SW480 (cell line): ENCODE measurements around the gene PLCB1.
A peak's percentile ranks its signal among the peaks of the same experiment; 100 is the strongest.

Experiments used
- DNase-seq: peaks from one replicate; pipeline ENCODE4 v3.0.0-alpha.2; 2016; ENCODE audit warnings: low spot score

Gene PLCB1

DNA sequence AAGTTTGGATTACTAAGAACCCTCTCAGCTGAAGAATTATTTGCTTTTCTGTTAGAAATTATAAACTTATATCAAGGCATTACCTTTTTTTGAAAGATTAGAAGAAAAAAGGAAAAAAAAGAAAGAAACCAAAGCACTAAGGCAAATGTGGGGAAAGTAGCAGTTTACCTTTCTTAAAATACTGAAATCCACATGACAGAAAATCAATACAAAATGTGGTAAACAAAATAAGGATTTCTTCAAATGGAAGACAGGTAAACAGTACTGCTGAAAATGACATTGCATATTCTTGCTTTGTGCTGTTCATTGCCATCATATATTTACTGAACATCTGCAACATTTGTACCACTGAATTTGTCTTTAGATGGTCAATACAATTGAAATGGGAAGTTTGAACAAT lies 525.6 kb downstream of the PLCB1 start:
- DNase-seq, result no peak

- no peak for DNase-seq
Measured at GRCh38 chr20:8658103-8658502, 526.0 kb downstream of the PLCB1 start.

GRCh38 chr20:8661229-8661952 lies 529.3 kb downstream of the PLCB1 start:
- DNase-seq, result no peak

DNA sequence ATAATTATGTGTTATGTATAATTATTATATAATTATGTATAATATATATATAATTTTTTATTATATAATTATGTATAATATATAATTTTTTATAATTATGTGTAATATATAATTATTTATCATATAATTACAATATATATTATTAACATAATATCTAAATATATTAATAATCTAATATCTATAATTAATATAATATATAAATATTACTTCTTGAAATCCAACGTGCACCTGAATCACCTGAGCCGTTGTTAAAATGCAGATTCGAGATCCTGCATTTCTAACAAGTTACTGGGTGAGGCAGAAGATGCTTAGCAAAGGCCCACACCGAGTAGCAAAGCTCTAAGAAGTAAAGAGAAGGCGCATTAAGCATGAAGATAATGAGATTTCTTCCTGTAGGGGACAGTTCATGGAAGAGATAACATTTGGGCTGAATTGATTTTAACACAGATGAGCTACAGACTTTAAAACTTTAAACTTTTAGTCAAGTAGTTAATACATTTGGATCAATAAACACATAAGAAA lies 530.4 kb downstream of the PLCB1 start:
- DNase-seq, result no peak

DNA sequence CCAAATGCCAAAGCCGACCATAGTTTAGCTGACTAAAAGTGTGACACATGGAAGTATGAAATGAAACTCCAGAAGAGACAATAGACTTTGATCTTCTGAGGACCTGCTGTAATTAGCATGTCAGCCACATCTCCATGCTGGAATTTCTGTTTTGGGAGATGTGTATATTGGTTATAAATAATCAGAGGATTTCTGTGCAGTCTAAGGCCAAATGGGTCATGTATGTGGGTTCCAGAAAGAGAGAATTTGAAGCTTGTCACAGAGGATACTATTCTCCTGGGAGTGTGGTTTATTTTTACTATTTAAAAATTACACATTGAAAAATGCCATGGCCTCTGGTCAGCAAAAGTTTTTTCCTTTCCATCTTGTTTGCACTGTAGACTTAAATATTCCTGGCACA lies 531.4 kb downstream of the PLCB1 start:
- peak; percentile 9 for DNase-seq

- DNase-seq, result no peak
Measured at GRCh38 chr20:8664778-8665177, 532.7 kb downstream of the PLCB1 start.

DNA sequence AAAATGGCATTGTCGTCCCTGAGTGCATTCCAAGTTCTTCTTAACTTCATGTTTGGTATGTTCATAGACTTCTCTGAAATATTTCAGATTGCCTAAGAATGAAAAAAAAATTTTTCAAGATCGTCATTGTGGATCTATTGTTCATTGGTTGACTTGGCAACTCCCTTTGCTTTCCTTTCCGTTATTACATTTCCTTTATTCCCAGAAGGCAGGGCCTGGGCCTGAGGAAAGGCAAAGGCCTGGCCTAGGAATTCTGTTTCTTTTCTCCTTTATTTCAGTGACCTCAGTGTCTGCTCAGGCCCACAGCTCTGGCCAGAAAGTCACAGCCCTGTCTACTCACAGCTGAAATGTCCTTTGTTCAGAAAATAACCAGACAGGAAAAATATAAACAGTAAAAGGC lies 535.2 kb downstream of the PLCB1 start:
- no peak for DNase-seq

DNA sequence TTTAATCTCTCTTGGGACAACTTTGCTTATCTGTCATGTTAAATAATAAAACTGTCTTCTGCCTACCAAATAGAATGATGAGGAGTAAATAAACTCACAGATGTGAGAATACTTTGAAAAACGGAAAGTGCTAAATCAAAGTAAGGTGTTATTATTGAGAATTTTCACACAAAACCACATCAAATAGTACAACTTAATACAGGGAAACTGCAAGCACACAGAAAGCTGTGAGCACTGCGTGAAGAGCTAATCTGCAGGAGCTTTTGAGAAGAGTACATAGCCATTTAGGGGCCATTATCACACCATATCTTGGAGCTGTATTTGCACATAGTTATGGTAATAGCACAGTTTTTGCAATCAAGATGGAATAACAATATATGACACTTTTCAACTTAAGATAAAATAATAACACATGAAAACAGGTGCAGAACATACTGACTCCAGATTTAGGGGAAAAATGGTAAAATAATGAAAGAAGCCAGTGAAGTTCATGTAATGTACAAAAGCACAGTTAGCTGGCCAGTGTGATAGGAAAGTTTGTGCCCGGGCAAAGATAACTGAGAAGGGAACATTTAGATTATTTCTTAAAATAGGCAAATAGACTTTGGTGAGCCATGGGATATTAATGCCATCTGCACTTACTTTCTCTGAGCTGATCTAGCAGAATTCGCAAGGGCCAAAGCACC lies 538.3 kb downstream of the PLCB1 start:
- DNase-seq, result no peak

DNA sequence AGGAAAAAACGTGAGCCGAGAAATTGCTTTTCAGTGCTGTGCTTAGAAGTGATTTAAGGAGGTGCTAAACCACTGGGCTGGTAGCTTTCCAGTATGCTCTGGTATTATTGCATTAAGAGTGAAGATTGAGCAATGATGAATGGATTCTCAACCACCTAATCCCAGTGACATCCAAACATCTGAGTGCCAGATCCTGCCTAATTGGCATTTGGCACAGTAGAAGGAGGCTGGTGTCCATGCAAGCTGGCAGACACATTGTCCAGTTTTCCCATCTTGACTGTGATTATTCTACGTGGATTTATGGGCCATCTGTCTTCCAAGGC lies 538.8 kb downstream of the PLCB1 start:
- no peak for DNase-seq

DNA sequence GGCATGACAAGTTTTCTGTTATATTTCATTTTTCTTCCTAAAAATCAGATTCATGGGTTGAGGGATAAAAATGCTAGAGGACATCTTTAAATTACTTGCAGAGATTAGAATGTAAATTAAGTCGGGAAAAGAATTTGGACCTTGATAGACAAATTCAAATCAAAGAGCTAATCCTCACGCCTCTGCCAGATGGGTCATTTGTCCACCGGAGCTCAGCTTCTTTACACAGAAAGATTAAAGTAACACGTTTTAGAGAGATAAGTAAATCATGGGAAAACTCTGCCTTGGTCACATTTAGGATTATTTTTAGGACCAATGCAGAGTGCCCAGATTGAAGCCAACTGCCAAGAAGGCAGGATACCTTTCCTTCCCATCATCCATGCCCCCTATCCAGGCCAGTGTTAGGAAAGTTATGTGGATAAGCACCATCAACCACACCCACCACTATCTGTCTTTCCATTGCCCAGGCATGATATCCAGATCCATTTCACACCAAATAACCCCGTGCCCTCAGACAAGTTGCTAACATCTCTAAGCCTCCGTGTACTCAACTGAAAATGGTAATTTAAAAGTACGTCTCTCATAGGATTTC lies 539.4 kb downstream of the PLCB1 start:
- DNase-seq, result no peak

DNA sequence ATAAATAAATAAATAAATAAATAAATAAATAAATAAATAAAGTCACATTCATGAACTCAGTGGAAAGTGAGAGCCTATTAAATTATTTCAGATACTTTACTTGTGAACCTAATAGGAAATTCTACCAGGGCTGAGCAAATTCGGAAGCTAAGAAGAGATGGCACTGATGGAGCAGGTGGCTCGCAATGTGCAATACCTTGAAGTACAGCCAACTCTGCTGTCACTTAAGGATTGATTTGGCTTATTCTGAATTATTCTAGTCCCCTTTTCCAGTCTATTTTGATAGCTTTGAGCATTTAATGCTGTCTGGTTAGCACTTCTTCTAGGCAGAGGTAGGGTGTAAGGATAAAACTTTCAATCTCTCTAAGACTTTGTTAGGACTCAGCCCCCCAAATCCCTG lies 541.0 kb downstream of the PLCB1 start:
- no peak for DNase-seq

- DNase-seq, result no peak
Measured at GRCh38 chr20:8675896-8676295, 543.8 kb downstream of the PLCB1 start.

DNA sequence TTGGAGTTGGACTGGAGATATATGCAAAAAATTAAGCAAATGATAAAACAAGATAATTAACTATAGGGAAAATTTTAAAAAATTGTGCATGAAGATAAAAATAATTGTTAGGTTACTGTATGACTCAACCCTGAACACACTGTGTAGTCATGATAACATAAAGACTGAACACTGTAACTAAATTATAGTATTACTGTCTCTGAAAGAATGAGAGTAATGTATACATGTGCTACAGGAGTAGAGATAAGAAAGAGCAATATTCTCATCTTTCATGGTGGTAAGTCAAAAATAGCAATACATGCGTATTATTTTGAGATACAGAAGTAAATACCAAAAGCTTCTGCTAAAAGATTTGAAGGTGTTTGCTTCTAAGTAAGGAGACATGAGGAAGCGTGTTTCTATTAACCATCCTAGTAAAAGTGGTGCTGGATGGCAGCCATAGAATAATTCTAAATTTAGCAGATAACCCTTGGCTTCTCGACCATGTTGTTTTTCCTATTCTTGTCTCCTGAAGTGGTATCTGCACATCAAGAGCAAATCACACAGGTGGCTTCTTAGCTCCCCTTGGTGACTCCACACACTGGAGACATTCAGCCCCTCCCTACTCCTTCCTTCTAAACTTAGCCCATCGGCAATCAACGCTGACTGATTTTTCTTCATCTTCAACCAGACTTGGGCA lies 546.2 kb downstream of the PLCB1 start:
- no peak for DNase-seq

GRCh38 chr20:8689337-8689736 lies 557.3 kb downstream of the PLCB1 start:
- DNase-seq, result no peak

GRCh38 chr20:8690074-8690473 lies 558.0 kb downstream of the PLCB1 start:
- no peak for DNase-seq

DNA sequence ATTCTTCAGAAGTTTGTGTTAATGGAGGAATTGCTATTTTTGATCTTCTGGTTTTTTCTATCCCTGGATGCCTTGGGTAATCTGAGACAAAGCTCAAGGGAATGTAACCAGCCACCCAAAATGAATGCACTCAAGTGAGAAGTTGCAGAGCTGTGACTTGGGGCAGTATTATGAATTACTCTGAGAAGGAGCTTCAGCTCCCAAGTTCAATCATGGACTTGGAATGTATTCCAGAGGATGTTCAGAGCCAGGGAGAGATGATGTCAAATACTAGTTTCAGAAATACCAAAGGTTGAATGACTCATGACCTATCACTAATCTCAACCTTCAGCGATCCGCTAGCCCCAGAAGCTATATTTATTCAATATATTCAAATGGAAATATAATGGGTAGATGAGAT lies 561.6 kb downstream of the PLCB1 start:
- no peak for DNase-seq

DNA sequence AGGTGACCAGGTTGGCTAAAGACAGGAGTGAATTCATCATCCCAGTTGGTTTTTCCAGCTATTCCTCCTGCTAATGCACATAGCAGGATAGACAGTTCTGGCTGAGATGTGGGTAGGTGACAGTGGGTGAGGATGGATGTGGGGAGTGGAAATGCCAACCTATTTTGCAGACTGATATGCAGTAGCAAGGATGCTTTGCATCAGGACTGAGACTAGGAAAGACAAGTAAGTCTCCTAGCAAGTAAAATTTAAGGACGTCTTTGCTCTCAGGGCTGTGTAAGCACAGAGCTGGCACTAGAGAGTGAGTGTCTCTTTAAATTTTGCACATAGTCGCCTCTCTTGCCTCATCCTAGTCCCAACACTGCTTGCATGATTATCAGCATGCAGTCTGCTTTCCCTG lies 568.7 kb downstream of the PLCB1 start:
- no peak for DNase-seq

DNA sequence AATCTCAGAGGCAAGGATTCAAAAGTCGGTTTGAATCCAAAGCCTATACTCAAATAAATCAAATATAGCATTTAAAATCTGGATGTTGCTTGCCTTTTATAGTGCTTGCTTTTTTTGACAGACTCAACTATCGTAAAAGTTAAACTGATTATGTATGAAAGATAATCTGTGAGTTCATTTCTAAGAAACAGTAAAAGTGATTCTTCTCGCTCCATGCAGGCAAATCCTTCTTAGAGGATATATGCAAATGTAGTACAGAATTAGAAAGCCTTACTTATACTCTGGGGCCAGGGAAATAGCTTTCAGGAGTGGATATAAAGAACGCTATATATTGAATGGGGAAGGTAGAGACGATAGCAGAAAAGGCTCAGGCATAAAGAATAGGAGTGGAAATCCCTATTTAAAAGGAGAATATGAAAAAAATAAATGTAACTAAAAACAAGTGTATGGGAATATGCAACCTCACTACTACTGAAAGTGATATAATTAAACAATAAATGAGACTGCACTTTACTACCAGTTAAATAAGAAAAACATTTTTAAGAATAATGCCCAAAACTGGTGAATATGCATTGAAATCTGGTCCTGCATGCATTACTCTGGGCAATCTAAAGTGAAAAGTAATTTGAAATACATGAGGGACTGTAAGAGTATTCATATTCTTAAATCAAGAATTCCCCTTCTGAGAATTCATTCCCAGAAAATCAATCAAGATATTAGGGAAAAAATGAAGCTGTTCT lies 575.1 kb downstream of the PLCB1 start:
- DNase-seq, result no peak

GRCh38 chr20:8709627-8710026 lies 577.6 kb downstream of the PLCB1 start:
- DNase-seq, result no peak

GRCh38 chr20:8711501-8711900 lies 579.4 kb downstream of the PLCB1 start:
- no peak for DNase-seq

DNA sequence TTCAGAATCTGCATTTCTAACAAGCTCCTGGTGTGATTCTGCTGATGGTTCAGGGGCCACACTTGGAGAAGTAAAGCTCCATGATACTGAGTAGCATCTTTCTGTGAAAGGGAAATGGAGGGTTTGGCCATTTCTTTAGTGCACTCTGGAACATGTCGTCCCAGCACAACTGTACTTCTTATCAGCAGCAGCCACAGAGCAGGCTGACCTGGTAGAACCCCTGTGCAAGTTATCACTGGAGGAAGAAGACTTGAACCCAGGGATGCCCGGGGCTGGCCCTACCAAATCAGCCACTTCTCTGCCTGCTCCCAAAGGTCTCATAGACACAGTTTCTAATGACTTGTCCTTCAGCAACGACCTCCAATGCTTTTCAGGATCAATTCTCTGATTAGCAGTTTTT lies 582.1 kb downstream of the PLCB1 start:
- no peak for DNase-seq

DNA sequence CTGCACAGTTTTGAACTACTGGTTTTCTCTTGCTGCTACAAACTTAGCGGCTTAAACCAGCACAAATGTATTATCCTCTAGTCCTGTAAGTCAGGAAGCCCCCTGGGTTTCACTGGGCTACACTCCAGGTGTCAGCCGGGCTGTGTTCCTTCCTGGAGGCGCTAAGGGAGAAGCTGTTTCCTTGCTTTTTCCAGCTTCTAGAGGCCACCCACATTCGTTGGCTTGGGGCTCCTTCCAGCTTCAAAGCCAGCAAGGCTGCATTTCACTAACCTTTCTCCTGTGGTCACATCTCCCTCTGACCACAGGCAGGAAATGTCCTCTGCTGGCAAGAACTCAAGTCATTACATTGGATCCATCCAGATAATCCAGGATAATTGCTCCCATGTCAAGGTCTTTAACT lies 586.2 kb downstream of the PLCB1 start:
- peak; percentile 14 for DNase-seq
